ENCODE data around the gene ASB10. TPM values are rescaled to one million over a fixed set of nuclear protein-coding genes. Genes with fewer than 3 reads are reported as not detected.
A peak's percentile ranks its signal among the peaks of the same experiment; 100 is the strongest.

The ASB10 gene
- total and polyA plus RNA-seq, 2 of the 4 experiments (the other 2 are of a cell fraction): not detected

DNA sequence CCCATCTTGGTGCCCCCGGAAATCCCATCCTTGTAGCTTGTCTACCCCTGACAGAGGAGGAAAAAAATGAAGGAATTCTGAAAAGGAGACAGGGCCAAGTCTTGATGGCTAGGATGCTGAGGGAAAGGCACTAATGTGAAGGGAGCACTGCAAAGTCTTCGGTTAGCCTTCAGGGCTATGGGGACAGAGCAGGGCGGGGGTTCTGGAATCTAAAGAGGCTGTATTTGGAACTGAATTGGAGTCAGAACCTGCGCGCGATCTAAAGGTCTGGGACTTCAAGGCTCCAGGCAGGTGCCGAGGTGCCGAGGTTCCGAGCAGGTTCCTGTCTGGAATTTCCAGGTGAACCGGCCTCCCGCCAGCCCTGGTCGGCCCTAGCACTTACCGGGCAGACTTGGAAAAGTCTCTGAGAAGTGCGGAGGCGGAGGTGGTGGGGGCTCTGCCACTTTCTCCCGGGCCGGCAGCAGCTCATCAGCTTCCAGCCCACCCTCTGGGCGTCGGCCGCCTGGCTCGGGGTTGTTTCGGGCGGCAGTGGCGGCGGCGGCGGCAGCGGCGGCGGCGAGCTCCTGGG lies 20.3 kb downstream of the ASB10 start:
- ATAC-seq (ENCODE audit: low read depth): no peak
- TF ChIP-seq RCOR1 (IDR thresholded peaks at IDR 0.05; ENCODE audit: insufficient replicate concordance, low read length): no peak
- TF ChIP-seq RFX5 (IDR thresholded peaks at IDR 0.05; ENCODE audit: low read depth, low read length): no peak
- Histone ChIP-seq H3K36me3 (ENCODE audit: control insufficient read depth, insufficient read depth, low read length) (no peaks in the 10 kb centered on the region), H2BK120ac (ENCODE audit: low read depth, low read length) (no peak overlapping the region), H4K5ac (ENCODE audit: low read depth, low read length) (no peak overlapping the region), H3K14ac (replicated peaks; ENCODE audit: low read depth, low read length) (no peak overlapping the region), H2BK20ac (ENCODE audit: low read depth, low read length) (no peak overlapping the region), H2BK5ac (ENCODE audit: low read depth, low read length, poor library complexity, severe bottlenecking) (no peak overlapping the region), H3K27ac (ENCODE audit: insufficient read depth, low read length) (no peak overlapping the region), H3K79me1 (ENCODE audit: low read depth in 1 of 2, low read length in 2 of 2) (no peaks in the 10 kb centered on the region), H3K18ac (ENCODE audit: low read depth, low read length) (no peak overlapping the region), H4K20me1 (ENCODE audit: insufficient read depth, low read length) (no peaks in the 10 kb centered on the region; the same call in 1 of the 2 replicates), H2AK9ac (replicated peaks; ENCODE audit: low read depth, low read length, poor library complexity) (no peak overlapping the region), H3K9me1 (ENCODE audit: insufficient read depth, low read length) (no peaks in the 10 kb centered on the region), H2AFZ (replicated peaks; ENCODE audit: low read length, poor library complexity) (peak overlapping the region; percentile 79), H3K9me3 (ENCODE audit: control insufficient read depth, insufficient read depth, low read length) (peaks cover 3% of the 10 kb centered on the region; the same call in 1 of the 2 replicates), H2BK15ac (ENCODE audit: low read depth, low read length) (no peak overlapping the region), H3K9ac (ENCODE audit: low read depth, low read length) (no peak overlapping the region), H3K27me3 (ENCODE audit: control insufficient read depth, insufficient read depth, low read length) (peaks cover 66% of the 10 kb centered on the region), H3K4ac (ENCODE audit: low read depth, low read length) (no peak overlapping the region), H3K4me3 (ENCODE audit: insufficient read depth, low read depth, low read length) (no peak overlapping the region; the same call in 1 of the 2 replicates), H4K8ac (ENCODE audit: low read depth in 2 of 2, low read length in 2 of 2) (no peak overlapping the region), H3K23ac (ENCODE audit: low read depth, low read length) (no peak overlapping the region), H3K56ac (ENCODE audit: extremely low read depth, insufficient read depth, low read length) (no peak overlapping the region), H3K4me2 (ENCODE audit: low read depth, low read length) (no peak overlapping the region), H2AK5ac (ENCODE audit: low read depth, low read length) (no peak overlapping the region), H4K91ac (ENCODE audit: insufficient read depth, low read depth, low read length) (no peak overlapping the region), H3K4me1 (ENCODE audit: control insufficient read depth, insufficient read depth, low read length) (peaks cover 1% of the 10 kb centered on the region; the same call in 1 of the 2 replicates)
- ChIA-PET CTCF (no interaction called here), POLR2A (ENCODE audit: unreplicated experiment) (no interaction called here)
- DNase-seq: no peak
- dilution Hi-C loops (cut with HindIII; ENCODE audit: low sequenced_read_pairs, unreplicated experiment): no loop called here
- in situ Hi-C loops (cut with MboI; ENCODE audit: low sequenced_read_pairs): no loop called here
- BruUV-seq (replicated peaks): no TSS peak
- 7% methylated on average over 3 of the region's 31 CpGs; no CpG with 5 or more reads in 1 of the 2 experiments for WGBS, 2 experiments (ENCODE audit: extremely low coverage in 2 of 2, insufficient read length in 1 of 2)
- intact Hi-C loops (cut with micrococcal nuclease): no loop called here

Measured in IMR-90 (cell line).